Measurements from ENCODE around the gene CFD. TPM values are rescaled to one million over a fixed set of nuclear protein-coding genes. Genes with fewer than 3 reads are reported as not detected.

Gene CFD
- total RNA-seq, 4 donors from 2014 or later, result 52.2 to 883 (median 129) TPM

GRCh38 chr19:896434-896833, 37.0 kb downstream of the CFD start:
- no peaks in the 10 kb centered on the region for H3K27me3 ChIP-seq
- no peak overlapping the region for H3K4me3 ChIP-seq
- TF ChIP-seq CTCF (IDR thresholded peaks at IDR 0.05), result no peak
- no peak for TF ChIP-seq POLR2A (IDR thresholded peaks at IDR 0.05)
- intact Hi-C loops (cut with DNase I), result no loop called here
- no peak for DNase-seq
- H3K36me3 ChIP-seq, result peaks cover 8 to 47% (median 20%) of the 10 kb centered on the region in 3 donors
- peaks cover 5 to 31% (median 8%) of the 10 kb centered on the region in 3 donors for H3K4me1 ChIP-seq
- H3K9me3 ChIP-seq, result no peaks in the 10 kb centered on the region
- WGBS, 2 donors, result 87 to 96% methylated on average over 7 to 8 of the region's 10 CpGs
- no peak overlapping the region for H3K27ac ChIP-seq

- intact Hi-C loops (cut with DNase I), result no loop called here
- peaks cover 8 to 53% (median 20%) of the 10 kb centered on the region in 3 donors for H3K36me3 ChIP-seq
These were observed 37.5 kb downstream of the CFD start for GRCh38 chr19:896999-897398.

GRCh38 chr19:897442-898039, 38.1 kb downstream of the CFD start:
- WGBS, 2 donors, result 87% methylated on average over 12 to 20 of the region's 26 CpGs
- Histone ChIP-seq H3K9me3 (no peaks in the 10 kb centered on the region), H3K4me1 (peaks cover 0 to 22% (median 0%) of the 10 kb centered on the region in 3 donors), H3K27ac (no peak overlapping the region), H3K4me3 (no peak overlapping the region), H3K36me3 (peaks cover 8 to 58% (median 20%) of the 10 kb centered on the region in 3 donors), H3K27me3 (no peaks in the 10 kb centered on the region)
- no peak for DNase-seq
- no peak for TF ChIP-seq POLR2A (IDR thresholded peaks at IDR 0.05)
- TF ChIP-seq CTCF (IDR thresholded peaks at IDR 0.05), result no peak
- intact Hi-C loops (cut with DNase I), result no loop called here

More at GRCh38 chr19:896999-897398, 37.5 kb downstream of the CFD start:
- Histone ChIP-seq H3K9me3 (no peaks in the 10 kb centered on the region), H3K27ac (no peak overlapping the region), H3K4me3 (no peak overlapping the region), H3K4me1 (peaks cover 2 to 26% (median 5%) of the 10 kb centered on the region in 3 donors), H3K27me3 (no peaks in the 10 kb centered on the region)
- DNase-seq, result no peak
- TF ChIP-seq POLR2A (IDR thresholded peaks at IDR 0.05) (no peak), CTCF (IDR thresholded peaks at IDR 0.05) (no peak)
- WGBS, 2 donors, result 93 to 94% methylated on average over 5 to 10 of the region's 11 CpGs

GRCh38 chr19:898663-899062, 39.2 kb downstream of the CFD start:
- intact Hi-C loops (cut with DNase I), result no loop called here
- H3K27me3 ChIP-seq, result no peaks in the 10 kb centered on the region
- H3K9me3 ChIP-seq, result no peaks in the 10 kb centered on the region
- H3K4me1 ChIP-seq, result peaks cover 4 to 27% (median 4%) of the 10 kb centered on the region in 3 donors
- WGBS, 2 donors, result 84 to 100% methylated on average over 2 to 5 of the region's 20 CpGs
- no peak for DNase-seq
- H3K27ac ChIP-seq, result no peak overlapping the region
- TF ChIP-seq POLR2A (IDR thresholded peaks at IDR 0.05) (no peak), CTCF (IDR thresholded peaks at IDR 0.05) (no peak)
- peaks cover 8 to 61% (median 20%) of the 10 kb centered on the region in 3 donors for H3K36me3 ChIP-seq
- no peak overlapping the region for H3K4me3 ChIP-seq

GRCh38 chr19:899336-900042, 40.0 kb downstream of the CFD start:
- H3K27me3 ChIP-seq, result no peaks in the 10 kb centered on the region
- no peak overlapping the region for H3K27ac ChIP-seq
- no peak for DNase-seq
- peaks cover 4 to 31% (median 8%) of the 10 kb centered on the region in 3 donors for H3K4me1 ChIP-seq
- H3K4me3 ChIP-seq, result no peak overlapping the region
- no peak for TF ChIP-seq CTCF (IDR thresholded peaks at IDR 0.05)
- no peak for TF ChIP-seq POLR2A (IDR thresholded peaks at IDR 0.05)
- H3K9me3 ChIP-seq, result no peaks in the 10 kb centered on the region
- 87 to 95% methylated on average over 11 to 24 of the region's 32 CpGs for WGBS, 2 donors
- peaks cover 8 to 61% (median 20%) of the 10 kb centered on the region in 3 donors for H3K36me3 ChIP-seq
- intact Hi-C loops (cut with DNase I), result no loop called here

Measured in esophagus squamous epithelium (tissue), 5 donors.